SK-N-MC (cell line): ENCODE data around the gene TMEM255B.

ENCODE experiments used
- DNase-seq: peaks from one replicate; pipeline ENCODE4 v3.0.0-alpha.2; 2011; ENCODE audit warnings: low read depth, low spot score
- H3K27ac ChIP-seq: fragments of 200-600 bp; sonication (generic); 2 replicates; pipeline ENCODE4 v1.5.1; 2016; ENCODE audit warnings: mixed run types
- H3K36me3 ChIP-seq: fragments of 200-600 bp; sonication (generic); 2 replicates; pipeline ENCODE4 v1.6.1; 2017; ENCODE audit warnings: antibody characterized with exemption, low read length, mixed read lengths; ENCODE audit not compliant: insufficient read depth
- H3K4me3 ChIP-seq: fragments of 200-600 bp; sonication (generic); 2 replicates; pipeline ENCODE4 v1.5.1; 2016
- H3K9ac ChIP-seq: fragments of 200-600 bp; sonication (generic); 2 replicates; pipeline ENCODE4 v1.8.0; 2017; ENCODE audit warnings: mixed run types, mixed read lengths; ENCODE audit not compliant: insufficient read length
- H3K9me3 ChIP-seq: fragments of 200-600 bp; sonication (generic); 2 replicates; pipeline ENCODE4 v1.6.1; 2017; ENCODE audit warnings: low read depth, mild to moderate bottlenecking, antibody characterized with exemption, low read length, moderate library complexity, mixed read lengths
- EZH2 ChIP-seq: fragments of 200-600 bp; sonication (generic); IDR thresholded peaks from one replicate; pipeline ENCODE4 v1.6.1; 2017; ENCODE audit warnings: antibody characterized with exemption
- FOXP2 ChIP-seq: optimal IDR thresholded peaks from 2 replicates; pipeline ENCODE3; 2011; ENCODE audit warnings: mild to moderate bottlenecking, moderate library complexity; ENCODE audit not compliant: insufficient read depth; ENCODE audit errors: extremely low read length, control extremely low read depth
- POLR2AphosphoS5 ChIP-seq: IDR thresholded peaks from 2 replicates; pipeline ENCODE4 v1.6.1; 2012; ENCODE audit warnings: mild to moderate bottlenecking, low read depth, low read length, borderline replicate concordance

The TMEM255B gene

GRCh38 chr13:113816254-113816929 lies 57.4 kb downstream of the TMEM255B start:
- no peak overlapping the region for H3K9ac ChIP-seq
- no peak overlapping the region for H3K27ac ChIP-seq
- TF ChIP-seq EZH2 (no peak), FOXP2 (no peak), POLR2AphosphoS5 (no peak)
- no peaks in the 10 kb centered on the region for H3K9me3 ChIP-seq
- DNase-seq: no peak
- no peak overlapping the region for H3K4me3 ChIP-seq
- no peaks in the 10 kb centered on the region for H3K36me3 ChIP-seq

- Histone ChIP-seq H3K9me3 (no peaks in the 10 kb centered on the region), H3K36me3 (no peaks in the 10 kb centered on the region), H3K9ac (no peak overlapping the region), H3K27ac (no peak overlapping the region), H3K4me3 (no peak overlapping the region)
- DNase-seq: no peak
- TF ChIP-seq EZH2 (no peak), FOXP2 (no peak), POLR2AphosphoS5 (no peak)
Observed at GRCh38 chr13:113816946-113817859, 58.2 kb downstream of the TMEM255B start.

GRCh38 chr13:113817860-113818691 lies 59.0 kb downstream of the TMEM255B start:
- H3K4me3 ChIP-seq: no peak overlapping the region
- H3K36me3 ChIP-seq: no peaks in the 10 kb centered on the region

GRCh38 chr13:113818700-113819295 lies 59.8 kb downstream of the TMEM255B start:
- no peak for DNase-seq
- H3K36me3 ChIP-seq: no peaks in the 10 kb centered on the region
- no peak overlapping the region for H3K27ac ChIP-seq
- H3K9me3 ChIP-seq: no peaks in the 10 kb centered on the region
- TF ChIP-seq FOXP2: no peak
- TF ChIP-seq EZH2: no peak
- no peak for TF ChIP-seq POLR2AphosphoS5
- no peak overlapping the region for H3K4me3 ChIP-seq
- no peak overlapping the region for H3K9ac ChIP-seq

More at GRCh38 chr13:113817860-113818691, 59.0 kb downstream of the TMEM255B start:
- no peak overlapping the region for H3K27ac ChIP-seq
- no peak overlapping the region for H3K9ac ChIP-seq
- no peaks in the 10 kb centered on the region for H3K9me3 ChIP-seq
- TF ChIP-seq FOXP2 (no peak), EZH2 (no peak), POLR2AphosphoS5 (no peak)
- no peak for DNase-seq

GRCh38 chr13:113819341-113819730 lies 60.3 kb downstream of the TMEM255B start:
- no peaks in the 10 kb centered on the region for H3K36me3 ChIP-seq
- H3K9me3 ChIP-seq: no peaks in the 10 kb centered on the region
- no peak overlapping the region for H3K9ac ChIP-seq
- TF ChIP-seq POLR2AphosphoS5 (no peak), FOXP2 (no peak), EZH2 (no peak)
- H3K4me3 ChIP-seq: no peak overlapping the region
- no peak for DNase-seq
- H3K27ac ChIP-seq: no peak overlapping the region

GRCh38 chr13:113819731-113820715 lies 61.0 kb downstream of the TMEM255B start:
- DNase-seq: no peak
- Histone ChIP-seq H3K9ac (no peak overlapping the region), H3K9me3 (no peaks in the 10 kb centered on the region), H3K36me3 (no peaks in the 10 kb centered on the region), H3K27ac (no peak overlapping the region), H3K4me3 (no peak overlapping the region)
- TF ChIP-seq EZH2 (no peak), POLR2AphosphoS5 (no peak), FOXP2 (no peak)

- Histone ChIP-seq H3K36me3 (no peaks in the 10 kb centered on the region), H3K9ac (no peak overlapping the region), H3K27ac (no peak overlapping the region), H3K9me3 (no peaks in the 10 kb centered on the region), H3K4me3 (no peak overlapping the region)
- TF ChIP-seq POLR2AphosphoS5: no peak
- no peak for TF ChIP-seq FOXP2
- TF ChIP-seq EZH2: no peak
- DNase-seq: no peak
Observed at GRCh38 chr13:113820813-113821651, 62.0 kb downstream of the TMEM255B start.
